PC-3 (cell line): ENCODE results near the gene SF1. TPM values are rescaled to one million over a fixed set of nuclear protein-coding genes. Genes with fewer than 3 reads are reported as not detected.

Experiments used
- ATAC-seq: fragments of 200-7000 bp; cut with Tn5 transposase; 2 replicates; pipeline ENCODE4 v1.9.1; 2020; ENCODE audit warnings: mild to moderate bottlenecking, moderate library complexity
- BruUV-seq: library from RNA; stranded (reverse); fragments of 400-500 nt; replicated peaks from 2 replicates; lab custom pipeline; 2021; lab: Mats Ljungman, UMichigan
- CTCF ChIA-PET: fragments of 300-600 bp; sonication (Branson Sonifier 250); formaldehyde crosslinking; loops from one replicate; lab custom pipeline; 2022; ENCODE audit warnings: antibody characterized with exemption; lab: Charles Lee
- POLR2A ChIA-PET: fragments of 300-600 bp; sonication (Branson Sonifier 250); formaldehyde crosslinking; loops from one replicate; lab custom pipeline; 2022; ENCODE audit warnings: antibody characterized with exemption; ENCODE audit not compliant: unreplicated experiment; lab: Charles Lee
- DNase-seq: peaks from one replicate; pipeline ENCODE4 v3.0.0-alpha.2; 2015
- H2AFZ ChIP-seq: fragments of 300-600 bp; sonication (generic); 2 replicates; pipeline ENCODE4 v1.6.0; 2016; ENCODE audit warnings: antibody characterized with exemption, low read length
- H3F3A ChIP-seq: fragments of 300-600 bp; sonication (generic); one replicate; pipeline ENCODE4 v1.6.0; 2017; ENCODE audit warnings: antibody characterized with exemption, low read length, control low read depth, mild to moderate bottlenecking; ENCODE audit not compliant: unreplicated experiment
- H3K27ac ChIP-seq: fragments of 300-600 bp; sonication (generic); 2 replicates; pipeline ENCODE4 v1.5.1; 2016; ENCODE audit warnings: mild to moderate bottlenecking, low read length
- H3K27me3 ChIP-seq: fragments of 300-600 bp; sonication (generic); 2 replicates; pipeline ENCODE4 v1.6.1; 2016; ENCODE audit warnings: low read length, mixed read lengths
- H3K36me3 ChIP-seq: fragments of 300-600 bp; sonication (generic); 2 replicates; pipeline ENCODE4 v1.6.1; 2016; ENCODE audit warnings: low read depth, mixed run types, low read length, mixed read lengths
- H3K4me1 ChIP-seq: fragments of 300-600 bp; sonication (generic); 2 replicates; pipeline ENCODE4 v1.5.1; 2016; ENCODE audit warnings: low read length; ENCODE audit not compliant: insufficient read depth
- H3K4me2 ChIP-seq: fragments of 300-600 bp; sonication (generic); 2 replicates; pipeline ENCODE4 v1.6.0; 2016; ENCODE audit warnings: low read length
- H3K4me3 ChIP-seq: fragments of 300-600 bp; sonication (generic); 2 replicates; pipeline ENCODE4 v1.5.1; 2016; ENCODE audit warnings: mild to moderate bottlenecking, low read length, mixed read lengths
- H3K79me2 ChIP-seq: fragments of 300-600 bp; sonication (generic); 2 replicates; pipeline ENCODE4 v1.6.1; 2017; ENCODE audit warnings: low read length, mixed read lengths
- H3K9ac ChIP-seq: fragments of 300-600 bp; sonication (generic); 2 replicates; pipeline ENCODE4 v1.6.0; 2016; ENCODE audit warnings: mild to moderate bottlenecking, low read length
- H3K9me2 ChIP-seq: fragments of 300-600 bp; sonication (generic); replicated peaks from 2 replicates; pipeline ENCODE4 v1.6.1; 2016; ENCODE audit warnings: mixed run types, low read length, mixed read lengths
- H3K9me3 ChIP-seq: fragments of 300-600 bp; sonication (generic); 2 replicates; pipeline ENCODE4 v1.6.1; 2016; ENCODE audit warnings: low read length, mixed read lengths
- H4K20me1 ChIP-seq: fragments of 300-600 bp; sonication (generic); 2 replicates; pipeline ENCODE4 v1.6.1; 2016; ENCODE audit warnings: low read length, mixed read lengths
- CTCF ChIP-seq: fragments of 300-600 bp; sonication (generic); conservative IDR thresholded peaks from 2 replicates; pipeline ENCODE4 v1.5.1; 2017; ENCODE audit warnings: antibody characterized with exemption, low read depth, mild to moderate bottlenecking, low read length
- EZH2 ChIP-seq: fragments of 300-600 bp; sonication (generic); IDR thresholded peaks from one replicate; pipeline ENCODE4 v1.6.1; 2017; ENCODE audit warnings: antibody characterized with exemption, mild to moderate bottlenecking, low read length; ENCODE audit not compliant: unreplicated experiment
- EZH2phosphoT487 ChIP-seq: fragments of 300-600 bp; sonication (generic); IDR thresholded peaks from 2 replicates; pipeline ENCODE4 v1.6.1; 2018; ENCODE audit warnings: mild to moderate bottlenecking, antibody characterized with exemption, low read length, borderline replicate concordance
- intact Hi-C: fragments of 100-400 bp; cut with micrococcal nuclease; formaldehyde crosslinking; loops from 2 replicates; pipeline ENCODE4 v1.9.0; 2023
- total RNA-seq: library from RNA; depleted of rRNA; stranded (reverse); fragments of >200 nt; gene quantifications from 2 replicates; pipeline ENCODE4 v1.2.3, GENCODE V29; 2014

Gene SF1
- total RNA-seq, 1 experiment from 2014 or later: 217 TPM

GRCh38 chr11:64801561-64802369, 23.4 kb upstream of the SF1 start:
- POLR2A ChIA-PET: no interaction called here
- Histone ChIP-seq H3F3A (peaks cover 10% of the 10 kb centered on the region), H3K9ac (peak overlapping the region; percentile 37; the same call in 1 of the 2 replicates), H3K27ac (no peak overlapping the region), H4K20me1 (no peaks in the 10 kb centered on the region), H3K27me3 (no peaks in the 10 kb centered on the region), H3K4me1 (peaks cover 19% of the 10 kb centered on the region), H3K79me2 (peaks cover 10% of the 10 kb centered on the region; the same call in 1 of the 2 replicates), H3K9me2 (no peaks in the 10 kb centered on the region), H3K9me3 (no peaks in the 10 kb centered on the region), H3K36me3 (peaks cover 4% of the 10 kb centered on the region; the same call in 1 of the 2 replicates), H3K4me3 (peak overlapping the region; percentile 79), H2AFZ (no peak overlapping the region), H3K4me2 (peak overlapping the region; percentile 77)
- CTCF ChIA-PET: interaction anchor here (0.6 kb wide), 1 partner anchor 18 kb away, joined by 5 read pairs; no protein-coding TSS in a partner anchor
- BruUV-seq: TSS peak; percentile 13
- no peak for ATAC-seq
- no peak for TF ChIP-seq CTCF
- no peak for TF ChIP-seq EZH2
- TF ChIP-seq EZH2phosphoT487: no peak
- DNase-seq: no peak
- intact Hi-C loops: loop anchor here (2.0 kb wide), 2 partner anchors 23 to 45 kb away; partner anchors contain the start of gene SF1

- Histone ChIP-seq H3K79me2 (peaks cover 10% of the 10 kb centered on the region; the same call in 1 of the 2 replicates), H3K9me2 (no peaks in the 10 kb centered on the region), H3K27me3 (no peaks in the 10 kb centered on the region), H3K4me3 (no peak overlapping the region), H3K4me1 (peaks cover 19% of the 10 kb centered on the region), H2AFZ (no peak overlapping the region), H3K9me3 (no peaks in the 10 kb centered on the region), H3K4me2 (no peak overlapping the region), H3K36me3 (peaks cover 8% of the 10 kb centered on the region; the same call in 1 of the 2 replicates), H4K20me1 (no peaks in the 10 kb centered on the region), H3K9ac (no peak overlapping the region), H3K27ac (no peak overlapping the region), H3F3A (peaks cover 10% of the 10 kb centered on the region)
- intact Hi-C loops: no loop called here
- no TSS peak for BruUV-seq
- POLR2A ChIA-PET: no interaction called here
- CTCF ChIA-PET: no interaction called here
- TF ChIP-seq CTCF: no peak
- TF ChIP-seq EZH2phosphoT487: no peak
- no peak for TF ChIP-seq EZH2
- no peak for DNase-seq
- ATAC-seq: no peak
These were observed 22.8 kb upstream of the SF1 start for GRCh38 chr11:64801158-64801464.
